NCI-H2171 (cell line): ENCODE data around the gene SLC27A2.

ENCODE experiments used
- DNase-seq: peaks from one replicate; lab custom pipeline; 2025; lab: John Stamatoyannopoulos, UW

Gene SLC27A2

GRCh38 chr15:50275908-50276307, 93.9 kb downstream of the SLC27A2 start:
- no peak for DNase-seq

DNA sequence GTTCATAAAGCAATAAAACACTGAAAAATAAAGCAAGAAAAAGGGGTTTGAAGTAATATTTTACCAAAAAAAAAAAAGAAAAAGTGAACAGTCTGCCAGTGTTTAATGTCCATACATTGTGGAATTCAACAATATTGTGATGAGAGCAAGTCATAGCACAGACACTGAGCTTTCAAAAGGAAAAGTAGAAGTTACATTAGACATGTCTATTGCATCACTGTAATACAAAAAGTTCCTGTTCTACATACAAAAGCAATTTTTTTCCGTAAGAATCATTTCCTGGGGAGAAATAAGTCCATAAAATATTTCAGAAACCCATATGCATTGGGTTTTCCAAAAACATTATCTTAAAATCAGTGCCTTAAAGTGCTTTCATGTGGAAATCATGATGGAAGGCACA, 95.4 kb downstream of the SLC27A2 start:
- DNase-seq, result no peak

DNA sequence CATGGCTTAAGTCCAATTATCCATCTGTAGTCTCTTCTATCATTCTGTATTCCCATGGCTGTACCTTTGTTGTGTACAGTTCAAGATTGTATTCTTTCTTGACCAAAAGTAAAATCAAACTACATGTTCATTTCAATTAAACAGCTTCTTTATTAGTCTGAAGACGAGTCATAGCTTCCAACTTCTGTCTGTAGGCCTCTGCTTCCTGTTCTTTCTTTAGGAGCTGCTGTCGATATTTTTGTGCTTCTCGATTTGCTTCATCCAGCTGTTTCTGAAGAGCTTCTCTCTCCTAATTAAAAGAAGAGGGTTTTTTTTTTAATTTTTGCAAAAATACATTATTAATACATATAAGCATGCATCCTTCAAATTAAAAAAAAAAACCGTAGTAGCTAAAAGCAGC, 96.5 kb downstream of the SLC27A2 start:
- no peak for DNase-seq

DNA sequence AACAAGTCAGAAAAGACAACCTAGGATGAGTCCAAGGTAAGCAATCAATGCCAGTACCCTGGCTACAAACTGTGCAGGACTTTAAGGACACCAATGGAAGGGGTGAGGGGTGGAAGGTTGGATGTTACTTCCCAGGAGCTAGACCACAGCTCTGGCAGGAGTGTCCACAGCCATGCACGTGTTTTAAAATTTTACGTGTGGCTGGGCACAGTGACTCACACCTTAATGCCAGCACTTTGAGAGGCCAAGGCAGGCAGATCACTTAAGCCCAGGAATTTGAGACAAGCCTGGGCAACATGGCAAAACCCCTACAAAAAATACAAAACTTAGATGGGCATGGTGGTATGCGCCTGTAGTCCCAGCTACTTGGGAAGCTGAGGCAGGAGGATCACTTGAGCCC, 98.3 kb downstream of the SLC27A2 start:
- DNase-seq, result no peak

GRCh38 chr15:50281427-50281826, 99.4 kb downstream of the SLC27A2 start:
- DNase-seq, result no peak
